ENCODE results near the gene CBX1.
"Not testable (repeated sequence)": the region's sequence is repeated elsewhere in the genome, so short reads cannot be mapped to it uniquely, and the experiment has no call there.

The CBX1 gene

DNA sequence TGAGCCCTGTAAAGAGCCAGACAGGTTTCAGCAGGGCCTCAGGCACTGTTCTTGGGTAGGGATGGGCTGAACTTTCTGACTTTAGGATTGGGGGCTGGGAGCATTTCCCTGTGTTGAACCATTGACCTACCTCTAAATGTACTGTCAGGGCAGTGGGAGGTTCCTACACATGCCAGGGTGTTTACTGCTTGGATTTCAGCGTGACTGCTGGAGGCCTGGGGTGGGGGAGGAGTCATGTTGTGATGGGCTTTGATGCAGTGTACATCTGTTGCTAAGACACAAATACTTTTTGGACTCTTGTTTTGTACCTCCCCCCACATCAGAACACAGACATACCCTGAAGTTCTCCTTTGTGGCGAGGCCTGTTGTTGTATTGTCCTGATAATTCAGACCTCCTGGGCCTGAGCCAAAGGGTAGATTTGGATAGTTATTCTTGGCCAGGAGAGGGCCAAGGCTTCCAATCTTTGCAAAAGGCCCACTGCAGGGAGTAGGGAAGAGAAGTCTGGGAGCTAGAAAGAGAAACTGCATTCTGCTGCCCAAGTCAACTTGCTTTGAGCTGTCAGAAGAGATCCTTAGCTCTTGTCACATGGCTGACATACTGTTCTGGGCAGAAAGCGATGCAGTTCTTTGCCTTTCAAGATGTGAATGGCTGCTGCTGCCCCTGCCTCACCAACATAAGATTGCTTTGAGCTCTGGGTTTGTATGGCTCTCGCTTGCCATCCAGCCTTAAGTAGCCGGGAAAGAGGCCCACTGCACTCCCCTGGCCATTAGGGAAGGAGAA lies 49.4 kb downstream of the CBX1 start:
- DNase-seq (ENCODE audit: low spot score): peak; percentile 32

DNA sequence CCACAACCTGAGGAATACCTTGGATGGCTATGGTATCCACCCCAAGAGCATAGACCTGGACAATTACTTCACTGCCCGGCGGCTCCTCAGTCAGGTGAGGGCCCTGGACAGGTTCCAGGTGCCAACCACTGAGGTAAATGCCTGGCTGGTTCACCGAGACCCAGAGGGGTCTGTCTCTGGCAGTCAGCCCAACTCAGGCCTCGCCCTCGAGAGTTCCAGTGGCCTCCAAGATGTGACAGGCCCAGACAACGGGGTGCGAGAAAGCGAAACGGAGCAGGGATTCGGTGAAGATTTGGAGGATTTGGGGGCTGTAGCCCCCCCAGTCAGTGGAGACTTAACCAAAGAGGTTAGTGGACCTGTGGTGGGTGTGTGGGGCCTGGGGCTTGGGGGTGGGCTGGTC lies 50.0 kb downstream of the CBX1 start:
- DNase-seq (ENCODE audit: low spot score): no peak

- DNase-seq (ENCODE audit: low spot score): peak; percentile 59
Measured at GRCh38 chr17:48048384-48049126, 52.7 kb downstream of the CBX1 start.

DNA sequence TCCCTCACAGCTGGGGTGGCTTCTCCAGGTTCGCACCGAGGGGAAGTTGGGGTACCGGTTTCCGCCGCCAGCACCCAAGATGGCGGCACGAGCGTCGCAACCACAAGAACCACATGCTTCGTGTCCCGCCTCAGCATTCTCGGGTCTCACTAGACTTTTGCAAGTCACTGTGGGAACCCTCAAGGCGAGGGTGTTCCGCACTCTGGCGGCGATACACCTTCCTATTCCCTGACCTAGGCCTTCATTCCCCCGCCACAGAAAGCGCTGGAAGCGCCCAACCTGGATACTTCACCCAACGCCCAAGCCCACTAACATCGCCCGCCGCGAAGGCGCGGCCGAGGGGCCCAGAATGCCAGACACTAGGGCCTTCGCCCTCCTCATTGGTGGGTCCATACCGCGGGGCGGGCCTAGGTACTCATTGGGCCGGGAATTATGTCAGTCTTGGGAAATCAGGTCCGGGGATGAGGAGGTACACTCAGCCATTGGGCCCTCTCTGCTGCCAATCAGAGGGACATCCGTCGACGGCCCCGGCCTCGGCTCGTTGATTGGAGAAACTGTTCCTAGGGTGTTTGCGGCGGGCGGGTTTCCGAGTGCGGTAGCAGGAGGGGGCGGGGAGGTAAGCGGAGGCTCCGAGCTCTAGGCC lies 53.4 kb downstream of the CBX1 start, which contains the start of gene NFE2L1:
Gene NFE2L1 (plus strand): TSS at position 619 of the 643 bp plus-strand sequence. CDS start 2,760 bp downstream, outside the sequence.
- DNase-seq (ENCODE audit: low spot score): peak; percentile 98

DNA sequence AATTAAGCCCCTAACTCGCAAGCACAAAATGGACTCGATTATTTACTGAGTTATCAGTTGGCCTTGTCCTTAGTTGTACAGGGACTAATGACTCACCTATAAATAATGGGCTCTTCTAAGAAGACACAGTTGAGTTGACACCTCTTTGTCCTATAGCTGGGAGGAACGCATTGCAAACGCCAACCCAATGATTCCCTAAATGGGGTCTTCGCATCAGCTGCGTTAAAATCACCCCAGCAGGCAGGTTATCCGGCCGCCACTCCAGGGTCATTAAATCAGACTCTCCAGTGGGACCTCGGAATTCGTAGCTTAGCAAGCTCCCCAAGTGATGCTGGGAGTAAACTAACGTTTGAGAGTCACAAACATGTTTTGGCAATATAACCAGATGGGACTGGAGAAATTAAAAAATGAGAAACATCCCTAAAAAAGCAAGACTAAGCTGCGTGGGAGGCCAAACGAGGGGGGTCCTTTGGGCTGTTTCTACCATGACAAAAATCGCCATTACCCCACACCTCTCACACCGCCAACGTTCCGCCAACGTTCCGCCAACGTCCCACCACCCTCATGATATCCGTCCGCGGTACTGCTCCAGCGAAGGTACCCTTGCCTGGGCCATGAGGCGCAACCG lies 54.1 kb downstream of the CBX1 start:
- DNase-seq (ENCODE audit: low spot score): peak; percentile 22

- DNase-seq (ENCODE audit: low spot score): no peak
Measured at GRCh38 chr17:48046296-48046695, 55.0 kb downstream of the CBX1 start.

DNA sequence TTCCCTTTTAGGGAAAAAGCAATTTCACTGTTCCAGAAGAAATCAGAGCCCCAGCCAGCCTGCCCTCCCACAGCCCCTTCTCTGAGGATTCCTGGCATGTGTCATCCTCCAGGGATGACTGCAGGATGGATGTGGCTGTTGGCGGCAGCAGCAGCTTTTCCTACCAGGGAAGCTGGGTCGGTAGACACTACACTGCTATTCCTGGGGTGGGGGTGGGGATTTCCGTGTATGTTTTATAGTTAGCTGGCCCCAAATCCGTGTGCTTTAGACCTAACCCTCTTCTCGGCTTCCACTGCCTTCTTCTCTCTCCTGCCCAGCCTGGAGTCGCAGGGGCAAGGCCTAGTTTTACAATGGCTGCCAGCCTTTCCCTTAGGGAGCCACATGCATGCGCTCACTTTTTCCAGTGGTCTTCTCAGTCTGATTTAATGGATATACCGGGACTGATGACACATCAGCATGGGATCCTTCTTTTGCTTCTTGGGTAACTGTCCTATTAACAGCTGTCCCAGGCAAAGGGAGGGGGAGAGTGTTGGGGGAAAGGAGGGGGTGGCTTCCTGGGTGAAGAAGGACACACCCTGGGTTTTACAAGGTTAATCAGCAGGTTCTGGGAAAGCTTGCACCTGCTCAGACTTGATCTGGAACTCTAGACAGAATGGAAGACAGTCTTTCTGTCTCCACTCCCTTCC lies 55.8 kb downstream of the CBX1 start:
- no peak for DNase-seq (ENCODE audit: low spot score)

GRCh38 chr17:48044851-48045250 lies 56.4 kb downstream of the CBX1 start:
- DNase-seq (ENCODE audit: low spot score): no peak

DNA sequence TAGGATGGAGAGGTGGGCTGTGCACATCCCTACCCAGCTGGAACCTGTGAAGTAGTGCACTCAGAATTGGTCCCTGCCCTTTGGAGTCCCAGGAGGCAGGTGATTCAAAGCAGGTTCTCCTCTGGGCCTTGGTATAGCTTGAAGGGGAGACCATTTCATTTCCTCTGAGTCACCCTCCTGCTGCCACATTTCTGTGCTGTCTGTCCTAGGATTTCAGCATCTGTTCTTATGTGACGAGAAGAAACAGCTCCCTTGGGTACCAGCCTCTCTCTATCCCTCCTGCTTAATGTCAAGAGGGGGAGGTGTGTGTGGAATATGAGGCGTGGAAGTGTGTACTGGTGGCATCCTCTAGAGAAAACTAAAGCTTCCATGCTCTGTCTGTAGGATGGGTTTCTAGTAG lies 58.1 kb downstream of the CBX1 start:
- no peak for DNase-seq (ENCODE audit: low spot score)

DNA sequence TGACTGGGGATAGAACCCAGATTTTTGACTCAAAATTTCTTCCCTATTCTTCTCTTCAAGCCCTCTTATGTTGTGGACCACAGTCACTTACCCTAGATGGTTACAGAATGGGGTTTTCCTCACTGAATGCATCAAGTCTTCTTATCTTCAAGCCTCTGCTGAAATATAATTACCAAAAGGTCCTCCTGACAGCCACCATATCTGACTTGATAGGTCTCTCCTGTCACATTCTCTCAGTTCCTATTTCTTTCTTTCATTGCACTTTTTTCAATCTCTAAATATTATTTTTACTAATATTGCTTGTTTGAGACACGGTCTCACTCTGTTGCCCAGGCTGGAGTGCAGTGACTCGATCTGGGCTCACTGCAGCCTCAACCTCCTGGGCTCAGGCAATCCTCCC lies 62.6 kb downstream of the CBX1 start:
- no peak for DNase-seq (ENCODE audit: low spot score)

DNA sequence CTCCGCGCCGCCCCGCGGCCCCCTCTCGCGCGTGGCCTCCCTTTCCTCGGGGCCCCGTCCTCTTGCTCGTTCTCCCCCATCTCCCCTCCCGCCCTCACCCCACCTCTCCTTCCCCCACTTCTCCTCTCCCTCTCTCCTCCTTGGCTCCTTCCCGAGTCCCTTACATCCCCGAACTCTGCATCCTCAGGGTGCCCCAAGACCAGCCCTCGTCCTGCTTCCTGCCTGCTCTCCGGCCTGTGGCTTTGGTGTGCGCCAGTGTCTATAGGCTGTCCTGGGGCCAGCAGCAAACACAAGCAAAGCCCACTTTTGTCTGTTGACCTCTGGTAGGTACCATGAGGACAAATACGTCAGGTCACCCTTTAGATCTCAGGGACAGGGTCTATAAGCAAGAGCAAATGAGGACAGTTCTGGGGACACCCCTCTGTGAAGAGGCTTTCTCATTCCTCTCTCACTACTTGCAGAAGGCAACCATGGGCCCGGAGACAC lies 63.4 kb downstream of the CBX1 start:
- no peak for DNase-seq (ENCODE audit: low spot score)

DNA sequence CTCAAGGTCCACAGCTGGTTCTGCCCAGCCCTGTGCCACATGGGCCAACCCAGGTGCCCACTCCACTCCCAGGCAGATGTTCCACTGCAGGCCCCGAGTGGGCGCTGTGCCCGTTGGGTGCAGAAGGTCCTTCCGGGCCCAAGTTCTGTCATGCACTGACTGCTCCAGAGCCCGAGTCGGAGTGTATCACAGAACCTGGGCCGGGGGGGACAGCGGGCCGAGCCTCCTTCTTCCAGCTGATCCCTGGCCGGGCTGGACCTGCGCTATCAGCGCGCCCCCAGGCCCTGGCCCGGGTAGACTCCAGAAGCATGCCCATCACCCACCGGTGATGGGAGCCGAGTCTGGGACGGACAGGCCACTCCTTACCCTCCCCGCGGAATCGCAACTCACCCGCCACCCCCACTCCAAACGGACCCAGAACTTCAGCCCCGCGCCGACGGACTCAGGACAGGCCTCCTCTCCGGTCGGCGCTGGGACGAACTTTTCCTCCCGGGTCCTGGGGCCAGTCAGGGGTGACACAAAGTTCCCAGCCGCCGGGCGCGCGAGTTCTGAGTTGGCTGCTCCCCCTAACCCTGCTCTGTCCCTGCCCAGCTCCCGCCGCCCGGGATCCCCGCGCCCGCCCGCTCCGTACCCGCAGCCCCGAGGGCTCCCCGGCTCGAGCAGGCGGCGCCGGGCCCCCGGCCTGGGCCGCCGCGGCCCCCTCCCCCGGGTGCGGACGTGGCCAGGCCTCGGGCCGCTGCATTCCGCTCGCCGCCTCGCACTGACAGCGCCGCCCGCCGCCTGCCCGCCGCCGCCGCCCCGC lies 64.0 kb downstream of the CBX1 start, which contains the start of gene COPZ2:
Gene COPZ2 (minus strand): TSS at position 762 of the 802 bp plus-strand sequence. CDS start 20 bp downstream, at position 742.
- peak; percentile 38 for DNase-seq (ENCODE audit: low spot score)

DNA sequence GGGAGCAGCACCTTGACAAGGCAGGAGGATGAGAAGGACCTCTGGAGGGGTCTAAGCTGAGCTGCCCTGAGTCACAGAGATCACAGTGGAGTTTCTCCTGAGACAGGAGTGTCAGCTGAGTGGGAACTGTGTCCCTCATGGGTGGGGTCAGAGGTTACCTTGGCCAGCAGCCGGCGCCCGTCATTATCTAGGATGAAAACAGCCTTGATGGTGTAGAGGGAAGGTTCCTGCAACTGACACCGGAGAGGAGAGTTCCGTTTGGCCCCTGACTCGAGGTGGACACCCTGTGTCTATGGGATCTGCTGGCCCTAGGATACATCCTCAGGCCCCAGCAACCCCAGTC lies 64.6 kb downstream of the CBX1 start:
- no peak for DNase-seq (ENCODE audit: low spot score)

GRCh38 chr17:48034734-48035133 lies 66.5 kb downstream of the CBX1 start:
- not testable (repeated sequence) for DNase-seq (ENCODE audit: low spot score)

- no peak for DNase-seq (ENCODE audit: low spot score)
Measured at GRCh38 chr17:48031966-48032365, 69.3 kb downstream of the CBX1 start.

DNA sequence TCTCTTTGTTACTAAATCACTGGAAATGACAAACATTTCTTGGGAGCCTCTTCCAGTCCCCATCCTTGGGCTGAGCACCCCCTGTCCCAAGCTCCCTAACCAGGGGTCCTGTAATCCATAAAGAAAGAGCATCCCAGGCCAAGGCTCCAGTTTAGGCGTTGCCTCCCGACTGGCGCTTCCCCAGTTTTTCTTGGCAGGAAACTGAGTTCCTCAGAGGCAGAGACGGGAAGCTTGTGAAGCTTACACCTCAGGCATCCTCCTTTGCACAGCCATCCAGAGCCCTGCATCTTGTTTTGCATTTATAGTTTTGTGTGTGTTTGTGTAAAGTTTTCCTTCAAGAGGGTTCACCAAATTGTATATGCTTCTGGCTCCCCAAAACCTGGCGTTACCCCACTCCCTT lies 70.7 kb downstream of the CBX1 start:
- no peak for DNase-seq (ENCODE audit: low spot score)

GRCh38 chr17:48028736-48029135 lies 72.5 kb downstream of the CBX1 start:
- no peak for DNase-seq (ENCODE audit: low spot score)

- no peak for DNase-seq (ENCODE audit: low spot score)
Measured at GRCh38 chr17:48027322-48027981, 73.8 kb downstream of the CBX1 start.

GRCh38 chr17:48026502-48027321 lies 74.6 kb downstream of the CBX1 start:
- peak; percentile 76 for DNase-seq (ENCODE audit: low spot score)
